Neutrophil (primary cell): ENCODE data around the gene USF2.

Source experiments
- H3K27ac ChIP-seq: fragments of 200-600 bp; sonication (generic); 2 replicates; pipeline ENCODE4 v1.5.1; 2016; ENCODE audit warnings: mild to moderate bottlenecking, moderate library complexity
- H3K27me3 ChIP-seq: fragments of 200-600 bp; sonication (generic); 2 replicates; pipeline ENCODE4 v1.6.0; 2016; ENCODE audit warnings: mild to moderate bottlenecking
- H3K36me3 ChIP-seq: fragments of 200-600 bp; sonication (generic); 2 replicates; pipeline ENCODE4 v1.5.1; 2017
- H3K4me1 ChIP-seq, 2 experiments: fragments of 200-600 bp in 1 of 2; sonication (generic) in 1 of 2; 1 replicate in 1 of 2; 2 replicates in 1 of 2; pipeline versions ENCODE4 v1.5.1 to v1.6.1; 2013 to 2016; ENCODE audit warnings: low read depth in 1 of 2, low read length in 1 of 2, mild to moderate bottlenecking in 1 of 2, moderate library complexity in 1 of 2; ENCODE audit not compliant: control insufficient read depth in 1 of 2, insufficient read depth in 1 of 2
- H3K4me3 ChIP-seq, 2 experiments: fragments of 200-600 bp in 1 of 2; sonication (generic) in 1 of 2; 1 replicate in 1 of 2; 2 replicates in 1 of 2; pipeline ENCODE4 v1.5.1; 2013 to 2016; ENCODE audit warnings: low read depth in 1 of 2, low read length in 1 of 2, mild to moderate bottlenecking in 1 of 2, moderate library complexity in 1 of 2
- H3K9me3 ChIP-seq: fragments of 200-600 bp; sonication (generic); 2 replicates; pipeline ENCODE4 v1.5.1; 2016
- CTCF ChIP-seq: fragments of 200-600 bp; sonication (generic); IDR thresholded peaks from 2 replicates; pipeline ENCODE4 v1.5.1; 2016; ENCODE audit warnings: antibody characterized with exemption

Gene USF2

GRCh38 chr19:35300339-35300649, 31.5 kb downstream of the USF2 start:
- H3K27ac ChIP-seq, result no peak overlapping the region
- no peak for TF ChIP-seq CTCF

GRCh38 chr19:35301961-35302360, 33.2 kb downstream of the USF2 start:
- H3K36me3 ChIP-seq, result no peaks in the 10 kb centered on the region
- no peak overlapping the region for H3K27ac ChIP-seq
- no peak for TF ChIP-seq CTCF
- no peak overlapping the region for H3K4me3 ChIP-seq
- H3K4me1 ChIP-seq, result no peaks in the 10 kb centered on the region
- H3K9me3 ChIP-seq, result no peaks in the 10 kb centered on the region
- peaks cover 17% of the 10 kb centered on the region for H3K27me3 ChIP-seq

More at GRCh38 chr19:35300339-35300649, 31.5 kb downstream of the USF2 start:
- peaks cover 0 to 4% of the 10 kb centered on the region in 2 experiments for H3K4me1 ChIP-seq
- H3K27me3 ChIP-seq, result peaks cover 34% of the 10 kb centered on the region
- no peak overlapping the region for H3K4me3 ChIP-seq
- H3K36me3 ChIP-seq, result no peaks in the 10 kb centered on the region
- no peaks in the 10 kb centered on the region for H3K9me3 ChIP-seq

- peaks cover 13% of the 10 kb centered on the region for H3K27me3 ChIP-seq
- no peak overlapping the region for H3K27ac ChIP-seq
- no peaks in the 10 kb centered on the region for H3K4me1 ChIP-seq
- H3K9me3 ChIP-seq, result no peaks in the 10 kb centered on the region
- H3K4me3 ChIP-seq, result no peak overlapping the region
- TF ChIP-seq CTCF, result no peak
- no peaks in the 10 kb centered on the region for H3K36me3 ChIP-seq
Observed at GRCh38 chr19:35302446-35302845, 33.7 kb downstream of the USF2 start.

- Histone ChIP-seq H3K9me3 (no peaks in the 10 kb centered on the region), H3K27me3 (peaks cover 3% of the 10 kb centered on the region), H3K36me3 (no peaks in the 10 kb centered on the region), H3K27ac (no peak overlapping the region), H3K4me3 (no peak overlapping the region), H3K4me1 (no peaks in the 10 kb centered on the region)
- TF ChIP-seq CTCF, result no peak
Observed at GRCh38 chr19:35303357-35303915, 34.7 kb downstream of the USF2 start.

- no peak overlapping the region for H3K27ac ChIP-seq
- H3K36me3 ChIP-seq, result no peaks in the 10 kb centered on the region
- no peak overlapping the region for H3K4me3 ChIP-seq
- no peaks in the 10 kb centered on the region for H3K9me3 ChIP-seq
- H3K27me3 ChIP-seq, result no peaks in the 10 kb centered on the region
- no peaks in the 10 kb centered on the region for H3K4me1 ChIP-seq
- no peak for TF ChIP-seq CTCF
Observed at GRCh38 chr19:35304036-35304435, 35.3 kb downstream of the USF2 start.

GRCh38 chr19:35305181-35305580, 36.4 kb downstream of the USF2 start:
- H3K4me3 ChIP-seq, result no peak overlapping the region
- no peak for TF ChIP-seq CTCF
- H3K36me3 ChIP-seq, result no peaks in the 10 kb centered on the region
- H3K9me3 ChIP-seq, result no peaks in the 10 kb centered on the region
- H3K27ac ChIP-seq, result no peak overlapping the region
- no peaks in the 10 kb centered on the region for H3K4me1 ChIP-seq
- no peaks in the 10 kb centered on the region for H3K27me3 ChIP-seq
